ENCODE results near the gene OR5T1.

Gene OR5T1

GRCh38 chr11:56296898-56297297, 22.9 kb downstream of the OR5T1 start:
- no peak for TF ChIP-seq CTCF (IDR thresholded peaks at IDR 0.05)
- no peaks in the 10 kb centered on the region for H3K9me3 ChIP-seq
- no peak overlapping the region for H3K27ac ChIP-seq
- no peaks in the 10 kb centered on the region for H3K4me1 ChIP-seq (ENCODE audit: control insufficient read depth in 1 of 2, insufficient read depth in 1 of 2, low read depth in 1 of 2, low read length in 1 of 2)
- H3K36me3 ChIP-seq, result no peaks in the 10 kb centered on the region
- no peaks in the 10 kb centered on the region for H3K27me3 ChIP-seq
- no peak overlapping the region for H3K4me3 ChIP-seq (ENCODE audit: low read depth in 1 of 2, low read length in 1 of 2)

- Histone ChIP-seq H3K36me3 (no peaks in the 10 kb centered on the region), H3K27ac (no peak overlapping the region), H3K4me1 (ENCODE audit: control insufficient read depth in 1 of 2, insufficient read depth in 1 of 2, low read depth in 1 of 2, low read length in 1 of 2) (no peaks in the 10 kb centered on the region), H3K4me3 (ENCODE audit: low read depth in 1 of 2, low read length in 1 of 2) (no peak overlapping the region), H3K9me3 (no peaks in the 10 kb centered on the region), H3K27me3 (no peaks in the 10 kb centered on the region)
- no peak for TF ChIP-seq CTCF (IDR thresholded peaks at IDR 0.05)
These were observed 33.9 kb downstream of the OR5T1 start for GRCh38 chr11:56307836-56308235.

DNA sequence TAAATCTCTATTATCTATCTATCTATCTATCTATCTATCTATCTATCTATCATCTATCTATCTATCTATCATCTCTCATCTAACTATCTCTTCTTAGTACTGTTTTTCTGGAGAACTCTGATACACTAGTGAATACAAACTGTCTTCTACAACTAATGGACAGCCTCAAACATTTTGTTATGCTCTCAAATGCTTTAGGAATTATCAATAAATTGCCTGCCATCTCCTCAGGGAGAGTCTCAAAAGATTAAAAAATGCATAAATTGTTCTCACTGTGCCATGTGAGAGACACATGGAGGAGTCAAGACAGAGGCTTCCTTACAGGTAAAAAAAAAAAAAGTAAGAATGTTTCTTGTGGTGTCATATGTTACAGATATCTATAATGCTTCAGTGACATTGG, 40.9 kb downstream of the OR5T1 start, which contains the start of gene OR8K3:
OR8K3 (plus strand) TSS at position 301 of the 400 bp plus-strand sequence. CDS start 3,163 bp downstream, outside the sequence.
- Histone ChIP-seq H3K4me3 (ENCODE audit: low read depth in 1 of 2, low read length in 1 of 2) (no peak within 1 kb of the TSS), H3K4me1 (ENCODE audit: control insufficient read depth in 1 of 2, insufficient read depth in 1 of 2, low read depth in 1 of 2, low read length in 1 of 2) (no peaks in the 10 kb centered on the region), H3K27me3 (no peaks in the 10 kb centered on the region), H3K36me3 (no peaks in the 10 kb centered on the region), H3K27ac (no peak within 1 kb of the TSS), H3K9me3 (no peaks in the 10 kb centered on the region)
- TF ChIP-seq CTCF (IDR thresholded peaks at IDR 0.05), result no peak
